Coronary artery (tissue), 2 donors: Measurements from ENCODE around the gene SLC16A7.

Experiments
- DNase-seq: peaks from one replicate; pipeline ENCODE4 v3.0.0-alpha.2; 2017; ENCODE audit warnings: low spot score
- H3K27ac ChIP-seq, 2 donors: fragments of 200-600 bp; sonication (generic); one replicate each; pipeline ENCODE4 v1.5.1; 2016 to 2019
- H3K4me3 ChIP-seq: fragments of 200-600 bp; sonication (generic); 2 replicates; pipeline ENCODE4 v1.5.1; 2016; ENCODE audit warnings: mild to moderate bottlenecking, moderate library complexity
- CTCF ChIP-seq: fragments of 200-600 bp; sonication (generic); IDR thresholded peaks from one replicate; pipeline ENCODE4 v1.5.1; 2019; ENCODE audit warnings: antibody characterized with exemption

The SLC16A7 gene

DNA sequence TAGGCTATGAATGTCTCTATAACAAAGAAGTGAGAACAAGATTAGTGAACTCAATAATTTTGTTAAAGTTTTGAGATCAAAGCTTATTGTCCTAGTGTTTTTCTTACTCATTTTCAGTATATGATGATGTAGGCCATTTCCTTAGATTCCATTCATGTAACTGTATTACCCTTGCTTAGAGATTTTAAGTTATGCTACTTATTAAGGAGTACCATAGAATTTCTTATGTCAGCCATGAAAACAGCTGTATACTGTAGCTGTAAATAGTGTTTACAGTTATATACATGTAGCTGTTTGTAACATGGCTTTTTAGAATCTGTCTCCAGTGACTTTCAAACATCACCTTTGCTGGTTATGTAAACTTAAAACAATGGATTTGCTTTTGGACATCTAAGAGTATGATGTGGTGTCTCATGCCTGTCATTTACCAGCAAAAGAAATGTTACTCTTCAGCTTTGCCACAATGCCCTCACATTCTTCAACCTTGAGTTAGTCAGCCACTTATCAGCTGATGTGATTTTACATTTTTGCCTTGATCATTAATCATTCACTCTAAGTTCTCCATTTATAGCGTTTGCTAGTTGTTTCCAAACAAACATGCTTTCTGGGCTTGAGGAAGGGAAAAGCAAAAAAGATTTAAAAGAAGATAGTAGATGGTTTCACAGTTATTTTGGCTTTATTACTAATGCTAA, 55.5 kb downstream of the SLC16A7 start:
- DNase-seq: no peak
- Histone ChIP-seq H3K4me3 (no peak overlapping the region), H3K27ac (peak overlapping the region in 1 of 2 donors; percentile 4)
- TF ChIP-seq CTCF: no peak

- Histone ChIP-seq H3K27ac (no peak overlapping the region), H3K4me3 (no peak overlapping the region)
- no peak for TF ChIP-seq CTCF
- DNase-seq: no peak
These were observed 56.3 kb downstream of the SLC16A7 start for GRCh38 chr12:59652130-59652529.

- TF ChIP-seq CTCF: no peak
- Histone ChIP-seq H3K4me3 (no peak overlapping the region), H3K27ac (no peak overlapping the region)
- no peak for DNase-seq
These were observed 58.2 kb downstream of the SLC16A7 start for GRCh38 chr12:59654061-59654460.

DNA sequence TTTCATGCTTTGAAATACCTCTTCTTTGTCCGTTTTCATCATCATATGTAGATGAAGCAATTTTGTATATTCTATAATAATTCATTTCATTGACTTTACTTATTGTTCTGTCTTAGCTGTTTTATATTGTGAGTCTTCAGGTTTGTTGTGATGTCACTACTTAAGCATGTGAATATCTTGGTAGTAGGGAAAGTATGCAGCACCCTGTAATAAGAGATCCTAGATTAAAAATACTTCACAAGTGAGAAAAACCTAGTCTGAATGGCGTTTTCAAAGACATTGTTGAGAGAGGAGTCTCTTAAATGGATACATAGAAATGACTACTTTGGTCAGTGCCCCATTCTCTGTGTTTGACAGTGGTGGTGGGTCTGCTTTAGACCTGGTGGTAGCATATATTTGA, 61.4 kb downstream of the SLC16A7 start:
- DNase-seq: no peak
- Histone ChIP-seq H3K4me3 (no peak overlapping the region), H3K27ac (no peak overlapping the region)
- TF ChIP-seq CTCF: no peak

DNA sequence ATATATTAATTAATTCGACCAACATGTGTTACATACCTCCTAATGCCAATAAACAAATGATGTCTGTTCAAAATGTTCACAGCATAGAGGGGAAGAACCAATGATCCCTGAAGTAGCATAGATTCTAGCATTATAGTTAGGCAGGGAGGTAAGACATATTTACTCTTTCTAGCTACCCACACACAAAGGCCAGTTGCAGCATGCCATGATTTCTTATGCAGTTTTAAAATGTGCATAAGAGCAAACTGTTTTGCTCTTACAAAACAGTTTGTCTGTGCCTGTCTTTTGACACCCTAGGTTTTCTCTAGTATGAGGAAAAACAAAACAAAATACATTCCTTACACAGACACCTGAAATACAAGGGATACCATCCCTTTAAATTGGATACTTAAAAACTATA, 61.9 kb downstream of the SLC16A7 start:
- no peak for TF ChIP-seq CTCF
- Histone ChIP-seq H3K27ac (no peak overlapping the region), H3K4me3 (no peak overlapping the region)
- DNase-seq: no peak

- no peak overlapping the region for H3K27ac ChIP-seq
- DNase-seq: no peak
- no peak overlapping the region for H3K4me3 ChIP-seq
- TF ChIP-seq CTCF: no peak
These were observed 64.3 kb downstream of the SLC16A7 start for GRCh38 chr12:59660148-59660547.

DNA sequence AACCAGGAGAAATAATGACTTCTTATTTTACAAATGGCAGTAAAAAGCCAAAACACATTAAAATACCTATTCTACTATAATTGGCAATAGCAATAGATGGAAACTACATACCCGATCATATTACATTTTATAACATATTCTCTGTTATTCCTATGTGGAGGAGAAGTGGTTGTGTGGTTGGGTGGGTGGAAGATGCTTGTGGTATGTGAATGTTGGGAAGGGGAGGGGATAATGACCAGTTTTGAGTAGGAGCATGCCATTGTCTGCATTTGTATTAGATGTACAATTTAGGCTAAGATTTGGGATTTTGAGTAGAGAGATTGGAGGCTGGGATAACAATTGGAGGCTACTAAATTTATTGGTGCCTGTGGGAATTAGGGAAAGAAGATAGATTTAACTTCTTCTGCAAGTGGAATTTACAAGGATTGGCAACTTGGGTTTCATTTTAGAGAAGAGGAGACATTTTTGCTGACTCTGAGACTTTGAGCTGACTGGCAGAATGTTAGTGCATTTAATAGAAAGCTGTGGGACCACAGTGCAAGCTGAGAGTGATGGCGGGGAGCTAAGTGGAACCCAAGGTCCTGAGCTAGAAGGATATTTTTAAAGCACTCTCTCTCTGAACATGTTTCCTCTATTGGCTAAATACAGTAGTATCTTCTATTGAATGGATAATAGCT, 65.2 kb downstream of the SLC16A7 start:
- no peak for DNase-seq
- Histone ChIP-seq H3K27ac (no peak overlapping the region), H3K4me3 (no peak overlapping the region)
- TF ChIP-seq CTCF: no peak
